ENCODE data around the gene HCN2.

HCN2 gene

GRCh38 chr19:556611-557382 lies 32.9 kb upstream of the HCN2 start:
- Histone ChIP-seq H3K27me3 (peaks cover 0 to 20% of the 10 kb centered on the region in 2 donors), H3K36me3 (no peaks in the 10 kb centered on the region), H3K9me3 (no peaks in the 10 kb centered on the region), H3K4me3 (no peak overlapping the region), H3K4me1 (peaks cover 0 to 7% (median 0%) of the 10 kb centered on the region in 4 donors), H3K27ac (no peak overlapping the region)
- no peak for TF ChIP-seq CTCF (IDR thresholded peaks at IDR 0.05)
- DNase-seq = no peak
- intact Hi-C loops (cut with DNase I; ENCODE audit: low total_unique reads) = no loop called here

GRCh38 chr19:558770-559439 lies 30.8 kb upstream of the HCN2 start:
- peaks cover 0 to 20% of the 10 kb centered on the region in 2 donors for H3K27me3 ChIP-seq
- no peak overlapping the region for H3K4me3 ChIP-seq
- no peaks in the 10 kb centered on the region for H3K36me3 ChIP-seq
- no peak for TF ChIP-seq CTCF (IDR thresholded peaks at IDR 0.05)
- peaks cover 0 to 7% (median 0%) of the 10 kb centered on the region in 4 donors for H3K4me1 ChIP-seq
- intact Hi-C loops (cut with DNase I; ENCODE audit: low total_unique reads) = no loop called here
- no peak for DNase-seq
- no peaks in the 10 kb centered on the region for H3K9me3 ChIP-seq
- H3K27ac ChIP-seq = no peak overlapping the region

- peaks cover 0 to 20% of the 10 kb centered on the region in 2 donors for H3K27me3 ChIP-seq
- intact Hi-C loops (cut with DNase I; ENCODE audit: low total_unique reads) = no loop called here
- no peak overlapping the region for H3K4me3 ChIP-seq
- no peak for DNase-seq
- no peaks in the 10 kb centered on the region for H3K9me3 ChIP-seq
- TF ChIP-seq CTCF (IDR thresholded peaks at IDR 0.05) = no peak
- no peak overlapping the region for H3K27ac ChIP-seq
- peaks cover 0 to 7% (median 0%) of the 10 kb centered on the region in 4 donors for H3K4me1 ChIP-seq
- H3K36me3 ChIP-seq = no peaks in the 10 kb centered on the region
These were observed 29.6 kb upstream of the HCN2 start for GRCh38 chr19:560121-560520.

- Histone ChIP-seq H3K9me3 (no peaks in the 10 kb centered on the region), H3K36me3 (no peaks in the 10 kb centered on the region), H3K4me3 (no peak overlapping the region), H3K4me1 (peaks cover 0 to 7% (median 6%) of the 10 kb centered on the region in 4 donors), H3K27me3 (no peaks in the 10 kb centered on the region), H3K27ac (no peak overlapping the region)
- intact Hi-C loops (cut with DNase I; ENCODE audit: low total_unique reads) = no loop called here
- no peak for DNase-seq
- no peak for TF ChIP-seq CTCF (IDR thresholded peaks at IDR 0.05)
These were observed 23.3 kb upstream of the HCN2 start for GRCh38 chr19:566403-566802.

GRCh38 chr19:566844-567243 lies 22.8 kb upstream of the HCN2 start:
- no peaks in the 10 kb centered on the region for H3K9me3 ChIP-seq
- no peak for DNase-seq
- H3K4me1 ChIP-seq = peaks cover 0 to 10% (median 9%) of the 10 kb centered on the region in 4 donors
- H3K27ac ChIP-seq = no peak overlapping the region
- TF ChIP-seq CTCF (IDR thresholded peaks at IDR 0.05) = no peak
- H3K27me3 ChIP-seq = no peaks in the 10 kb centered on the region
- H3K4me3 ChIP-seq = no peak overlapping the region
- intact Hi-C loops (cut with DNase I; ENCODE audit: low total_unique reads) = no loop called here
- no peaks in the 10 kb centered on the region for H3K36me3 ChIP-seq
